Ramos (cell line): Measurements from ENCODE around the gene WFDC12.
"Not testable (repeated sequence)": the region's sequence is repeated elsewhere in the genome, so short reads cannot be mapped to it uniquely, and the experiment has no call there.

Experiments
- in situ Hi-C: fragments of 300-500 bp; cut with MboI; formaldehyde crosslinking; loops from one replicate; pipeline ENCODE4 v1.14.3; 2022; ENCODE audit warnings: low sequenced_read_pairs; ENCODE audit not compliant: unreplicated experiment

WFDC12 gene

GRCh38 chr20:45124365-45124764, at the start of gene WFDC12:
TSS of gene WFDC12 (minus strand) at chr20:45124465. CDS start at chr20:45124447, 18 bp downstream.
- in situ Hi-C loops, result no loop called here

GRCh38 chr20:45173522-45173921, 49.3 kb upstream of the WFDC12 start:
- in situ Hi-C loops, result no loop called here

GRCh38 chr20:45164906-45165305, 40.6 kb upstream of the WFDC12 start:
- in situ Hi-C loops, result no loop called here

GRCh38 chr20:45163083-45163803, 39.0 kb upstream of the WFDC12 start:
- in situ Hi-C loops, result no loop called here

GRCh38 chr20:45157962-45158361, 33.7 kb upstream of the WFDC12 start:
- in situ Hi-C loops, result no loop called here

- in situ Hi-C loops, result no loop called here
These were observed 32.4 kb upstream of the WFDC12 start for GRCh38 chr20:45156713-45157112.

GRCh38 chr20:45154794-45155193, 30.5 kb upstream of the WFDC12 start:
- in situ Hi-C loops, result not testable (repeated sequence)

GRCh38 chr20:45154183-45154582, 29.9 kb upstream of the WFDC12 start:
- in situ Hi-C loops, result no loop called here

GRCh38 chr20:45153752-45154151, 29.5 kb upstream of the WFDC12 start:
- in situ Hi-C loops, result no loop called here

- in situ Hi-C loops, result no loop called here
These were observed 28.9 kb upstream of the WFDC12 start for GRCh38 chr20:45153147-45153546.

- in situ Hi-C loops, result no loop called here
These were observed 28.1 kb upstream of the WFDC12 start for GRCh38 chr20:45152405-45152804.

GRCh38 chr20:45149062-45149461, 24.8 kb upstream of the WFDC12 start:
- in situ Hi-C loops, result no loop called here

- in situ Hi-C loops, result no loop called here
These were observed 16.6 kb upstream of the WFDC12 start for GRCh38 chr20:45140836-45141235.

- in situ Hi-C loops, result not testable (repeated sequence)
These were observed 15.6 kb upstream of the WFDC12 start for GRCh38 chr20:45139733-45140375.

- in situ Hi-C loops, result no loop called here
These were observed 14.5 kb upstream of the WFDC12 start for GRCh38 chr20:45138561-45139300.

GRCh38 chr20:45136911-45137310, 12.6 kb upstream of the WFDC12 start:
- in situ Hi-C loops, result no loop called here

GRCh38 chr20:45128099-45128498, 3.8 kb upstream of the WFDC12 start:
- in situ Hi-C loops, result no loop called here

GRCh38 chr20:45121388-45121787, 2.9 kb downstream of the WFDC12 start:
- in situ Hi-C loops, result no loop called here

- in situ Hi-C loops, result no loop called here
These were observed 4.6 kb downstream of the WFDC12 start for GRCh38 chr20:45119556-45120266.

GRCh38 chr20:45118028-45118427, 6.2 kb downstream of the WFDC12 start:
- in situ Hi-C loops, result no loop called here

- in situ Hi-C loops, result no loop called here
These were observed 6.7 kb downstream of the WFDC12 start for GRCh38 chr20:45117581-45117980.
